A673 (cell line): ENCODE data around the gene SLC2A13.

Source experiments
- EZH2 ChIP-seq: fragments of 200-600 bp; sonication (generic); IDR thresholded peaks from 2 replicates; pipeline ENCODE4 v1.6.1; 2017; ENCODE audit warnings: borderline replicate concordance, low read depth, mild to moderate bottlenecking, mixed read lengths, antibody characterized with exemption, low read length; ENCODE audit not compliant: poor library complexity, severe bottlenecking
- TF ChIP-seq, protein P1 (sequence below): fragments of 300-800, 200-600 bp; sonication (generic); conservative IDR thresholded peaks from 2 replicates; pipeline ENCODE4 v1.5.1; 2017; ENCODE audit warnings: low read depth, mild to moderate bottlenecking, antibody characterized with exemption, low read length, moderate library complexity, mixed read lengths

DNA sequence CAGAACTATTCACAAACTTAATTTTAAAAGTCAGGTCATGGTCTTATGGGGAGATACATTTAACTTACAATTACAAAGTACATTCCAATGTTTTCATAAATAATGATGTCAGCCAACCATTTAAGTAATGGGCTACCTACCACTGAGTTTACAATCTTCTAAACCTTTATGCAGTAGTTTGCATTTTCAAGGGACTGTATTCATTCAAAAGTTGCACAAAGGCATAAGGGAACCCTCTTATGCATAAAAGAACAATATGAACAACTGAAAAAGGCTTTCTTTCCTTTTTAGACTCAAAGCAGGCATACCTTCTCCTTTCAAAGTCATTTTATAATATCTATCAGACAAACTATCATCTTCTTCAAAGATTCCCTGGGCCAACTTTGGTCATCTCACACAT lies 230.2 kb downstream of the SLC2A13 start:
- TF ChIP-seq, protein P1, sequence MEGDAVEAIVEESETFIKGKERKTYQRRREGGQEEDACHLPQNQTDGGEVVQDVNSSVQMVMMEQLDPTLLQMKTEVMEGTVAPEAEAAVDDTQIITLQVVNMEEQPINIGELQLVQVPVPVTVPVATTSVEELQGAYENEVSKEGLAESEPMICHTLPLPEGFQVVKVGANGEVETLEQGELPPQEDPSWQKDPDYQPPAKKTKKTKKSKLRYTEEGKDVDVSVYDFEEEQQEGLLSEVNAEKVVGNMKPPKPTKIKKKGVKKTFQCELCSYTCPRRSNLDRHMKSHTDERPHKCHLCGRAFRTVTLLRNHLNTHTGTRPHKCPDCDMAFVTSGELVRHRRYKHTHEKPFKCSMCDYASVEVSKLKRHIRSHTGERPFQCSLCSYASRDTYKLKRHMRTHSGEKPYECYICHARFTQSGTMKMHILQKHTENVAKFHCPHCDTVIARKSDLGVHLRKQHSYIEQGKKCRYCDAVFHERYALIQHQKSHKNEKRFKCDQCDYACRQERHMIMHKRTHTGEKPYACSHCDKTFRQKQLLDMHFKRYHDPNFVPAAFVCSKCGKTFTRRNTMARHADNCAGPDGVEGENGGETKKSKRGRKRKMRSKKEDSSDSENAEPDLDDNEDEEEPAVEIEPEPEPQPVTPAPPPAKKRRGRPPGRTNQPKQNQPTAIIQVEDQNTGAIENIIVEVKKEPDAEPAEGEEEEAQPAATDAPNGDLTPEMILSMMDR: no peak
- TF ChIP-seq EZH2: no peak
